ENCODE results near the gene CACNA1A.
"Not testable (repeated sequence)": the region's sequence is repeated elsewhere in the genome, so short reads cannot be mapped to it uniquely, and the experiment has no call there.

CACNA1A gene

GRCh38 chr19:13506471-13506820 lies at the start of gene CACNA1A:
Gene CACNA1A (minus strand): TSS chr19:13506479. CDS start chr19:13506224, 255 bp downstream.
- DNase-seq: peak; percentile 33

DNA sequence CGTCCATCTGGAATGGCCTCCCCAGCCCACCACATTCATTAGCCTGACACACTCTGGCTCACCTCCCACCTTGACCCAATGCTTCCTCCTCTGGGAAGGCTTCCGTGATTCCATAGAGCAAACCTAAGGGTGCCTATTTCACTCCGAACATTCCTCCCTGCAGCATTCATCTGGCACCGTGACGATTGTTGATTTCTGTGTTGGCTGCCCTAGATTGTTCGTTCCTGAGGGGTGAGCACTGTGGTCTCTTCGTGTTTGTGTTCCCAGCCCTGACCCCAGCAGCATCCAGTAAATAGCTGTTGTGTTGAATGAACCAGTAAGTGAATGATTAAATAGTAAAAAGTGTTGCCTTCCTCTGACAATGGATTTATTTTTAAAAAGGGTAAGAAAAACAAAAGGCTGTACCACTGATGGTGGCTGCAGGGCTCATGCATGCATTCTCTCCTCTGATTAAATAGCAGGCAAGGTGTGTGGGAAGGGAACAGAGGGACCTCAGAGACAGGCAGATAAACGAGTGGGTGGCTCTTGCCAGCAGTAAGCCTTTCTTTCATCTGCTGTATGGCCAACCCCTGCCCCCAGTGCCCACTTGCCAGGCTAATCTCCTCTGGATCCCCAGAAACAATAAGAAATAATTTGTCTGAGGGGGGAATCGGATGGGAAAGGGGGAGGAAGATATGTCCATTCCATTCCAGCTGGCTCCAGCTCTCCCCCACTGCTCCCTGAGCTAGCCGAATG lies 48.4 kb upstream of the CACNA1A start:
- DNase-seq: no peak

DNA sequence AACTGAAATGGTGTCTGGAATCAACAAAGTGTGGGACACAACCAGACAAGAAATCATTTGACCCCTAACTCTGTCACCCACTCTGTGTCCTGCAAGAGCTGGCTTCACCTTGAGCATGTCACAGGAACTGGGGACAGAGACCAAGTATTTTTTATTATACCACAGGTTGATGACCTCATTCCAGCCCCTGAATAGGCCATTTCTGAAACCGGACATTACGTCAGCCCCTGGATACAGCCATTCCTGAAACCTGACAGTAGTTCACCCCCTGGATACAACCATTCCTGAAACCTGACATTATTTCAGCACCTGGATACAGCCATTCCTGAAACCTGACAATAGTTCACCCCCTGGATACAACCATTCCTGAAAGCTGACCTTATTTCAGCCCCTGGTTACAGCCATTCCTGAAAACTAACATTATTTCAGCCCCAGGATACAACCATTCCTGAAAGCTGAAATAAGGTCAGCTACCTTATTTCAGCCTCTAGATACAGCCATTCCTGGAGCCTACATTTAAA lies 47.7 kb upstream of the CACNA1A start:
- no peak for DNase-seq

- no peak for DNase-seq
Observed at GRCh38 chr19:13548131-13548530, 41.9 kb upstream of the CACNA1A start.

DNA sequence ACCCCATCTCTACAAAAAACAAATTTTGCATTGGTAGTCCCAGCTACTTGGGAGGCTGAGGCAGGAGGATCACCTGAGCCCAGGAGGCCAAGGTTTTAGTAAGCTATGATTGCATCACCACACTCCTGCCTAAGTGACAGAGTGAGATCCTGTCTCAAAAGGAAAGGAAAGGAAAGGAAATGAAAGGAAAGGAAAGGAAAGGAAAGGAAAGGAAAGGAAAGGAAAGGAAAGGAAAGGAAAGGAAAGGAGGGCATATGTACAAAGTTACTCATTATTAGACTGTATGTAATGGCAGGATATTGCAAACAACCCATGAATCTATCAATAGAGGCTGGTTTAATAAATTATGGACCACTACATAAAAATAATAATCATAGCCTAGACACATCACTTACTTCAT lies 40.8 kb upstream of the CACNA1A start:
- DNase-seq: no peak

GRCh38 chr19:13544423-13544822 lies 38.1 kb upstream of the CACNA1A start:
- DNase-seq: no peak

- DNase-seq: no peak
Observed at GRCh38 chr19:13541554-13541953, 35.3 kb upstream of the CACNA1A start.

DNA sequence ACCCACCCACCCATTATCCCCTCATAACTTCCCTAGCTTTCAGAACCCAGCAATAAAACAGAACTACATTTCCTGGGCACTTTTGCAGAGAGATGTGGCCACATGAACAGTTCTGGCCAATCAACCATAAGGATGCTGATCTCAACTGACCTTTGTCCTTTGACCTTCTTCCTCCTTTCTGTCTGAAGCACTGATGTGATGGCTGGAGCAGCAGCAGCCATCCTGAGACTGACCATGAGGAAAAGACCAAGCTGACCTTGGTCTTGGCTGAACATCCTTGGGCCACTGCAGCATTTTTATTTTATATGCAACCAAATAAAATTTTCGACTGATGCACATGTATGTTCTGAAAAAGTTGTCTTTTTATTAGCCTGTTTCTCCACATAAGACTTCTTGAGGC lies 33.1 kb upstream of the CACNA1A start:
- no peak for DNase-seq

DNA sequence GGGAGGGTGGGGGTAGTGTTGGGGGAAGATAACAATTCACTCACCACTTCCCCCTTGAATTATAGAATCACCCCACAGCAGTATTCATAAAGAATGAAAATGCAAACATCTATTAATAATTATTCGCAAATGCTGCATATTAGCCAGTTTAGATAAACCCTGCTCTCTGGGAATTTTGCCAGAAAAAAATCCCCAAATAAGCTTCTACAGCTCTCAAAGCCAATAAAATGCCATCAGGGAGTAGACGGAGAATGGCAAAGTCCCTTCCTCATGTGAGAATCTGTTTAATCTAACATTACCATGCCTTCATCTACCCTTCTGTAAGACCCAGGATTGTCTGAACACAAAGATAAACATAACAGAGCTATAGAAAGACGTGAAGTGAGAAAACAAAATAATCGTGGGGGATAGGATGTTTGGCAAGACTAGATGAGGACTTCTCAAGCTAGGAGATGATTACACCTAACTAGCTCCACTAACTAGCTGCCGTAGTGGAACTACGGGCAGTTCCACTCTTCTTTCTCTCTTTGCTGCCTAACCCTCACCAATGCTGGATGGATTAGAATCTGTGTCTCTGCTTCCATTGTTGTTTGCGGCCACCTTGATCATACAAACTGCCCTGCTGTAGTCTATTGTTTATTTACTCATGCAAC lies 32.4 kb upstream of the CACNA1A start:
- no peak for DNase-seq

DNA sequence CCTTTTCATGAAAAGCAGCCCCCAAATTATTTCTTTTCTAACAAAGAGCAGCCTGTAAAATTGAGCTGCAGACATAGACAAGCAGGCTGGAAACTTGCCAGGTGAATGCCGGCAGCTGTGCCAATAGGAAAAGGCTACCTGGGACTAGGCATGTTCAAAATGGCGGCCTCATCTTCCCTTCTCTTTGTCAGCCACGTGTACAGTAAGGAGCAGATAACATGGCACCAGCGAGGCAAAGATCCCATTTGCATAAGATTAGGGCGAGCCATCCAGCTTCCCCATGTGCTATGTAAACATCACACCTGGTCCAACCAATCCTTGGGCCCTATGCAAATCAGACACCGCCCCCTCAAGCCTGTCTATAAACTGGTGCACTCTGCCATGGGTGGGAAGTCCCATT lies 31.2 kb upstream of the CACNA1A start:
- no peak for DNase-seq

DNA sequence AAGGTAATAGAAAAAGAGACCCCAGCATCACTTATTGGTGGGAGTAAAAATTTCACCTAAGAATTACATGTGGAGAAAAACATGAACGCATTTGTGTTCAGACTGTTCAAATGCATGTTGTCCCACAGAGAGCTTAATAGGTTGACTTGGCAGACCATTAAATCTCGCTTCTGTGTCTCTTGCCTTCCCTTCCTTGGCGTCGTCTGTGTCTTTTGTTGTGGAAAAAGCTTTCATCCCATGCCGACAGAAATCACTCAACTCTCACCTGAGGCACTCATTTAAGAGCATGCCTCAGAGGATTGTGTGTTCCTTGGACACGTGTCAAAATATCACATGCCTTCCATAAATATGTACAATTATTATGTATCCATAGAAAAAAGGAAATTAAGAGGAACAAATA lies 24.4 kb upstream of the CACNA1A start:
- DNase-seq: no peak

DNA sequence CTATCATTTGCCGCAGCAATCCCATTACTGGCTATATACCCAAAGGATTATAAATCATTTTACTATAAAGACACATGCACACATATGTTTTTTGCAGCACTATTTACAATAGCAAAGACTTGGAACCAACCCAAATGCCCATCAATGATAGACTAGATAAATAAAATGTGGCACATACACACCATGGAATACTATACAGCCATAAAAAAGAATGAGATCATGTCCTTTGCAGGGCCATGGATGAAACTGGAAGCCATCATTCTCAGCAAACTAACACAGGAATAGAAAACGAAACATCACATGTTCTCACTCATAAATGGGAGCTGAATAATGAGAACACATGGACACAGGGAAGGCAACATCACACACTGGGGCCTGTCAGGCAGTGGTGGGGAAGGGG lies 23.4 kb upstream of the CACNA1A start:
- DNase-seq: not testable (repeated sequence)

- DNase-seq: peak; percentile 10
Observed at GRCh38 chr19:13526552-13526951, 20.3 kb upstream of the CACNA1A start.

GRCh38 chr19:13521066-13521465 lies 14.8 kb upstream of the CACNA1A start:
- DNase-seq: no peak

DNA sequence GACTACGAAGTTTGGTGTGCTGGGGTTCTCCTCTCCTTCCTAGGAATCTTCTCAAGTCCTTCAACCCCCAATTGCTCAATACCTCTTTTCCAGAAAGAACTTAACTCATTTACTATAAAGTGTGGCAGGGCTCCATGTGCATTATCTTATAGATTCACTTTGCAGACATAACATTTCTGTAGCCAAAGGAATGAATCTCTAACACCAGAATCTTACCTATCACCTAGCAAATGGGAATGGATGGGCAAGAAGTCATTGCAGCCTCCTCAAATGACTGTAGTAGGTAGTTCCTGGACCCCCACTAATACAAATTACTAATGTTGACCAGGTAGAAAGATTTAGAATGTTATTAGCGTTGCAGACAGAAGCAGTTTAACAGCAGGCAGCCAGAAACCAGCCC lies 5.7 kb upstream of the CACNA1A start:
- DNase-seq: no peak

GRCh38 chr19:13507053-13507611 lies 853 bp upstream of the CACNA1A start:
- DNase-seq: no peak

- DNase-seq: no peak
Observed at GRCh38 chr19:13505761-13506470, 363 bp downstream of the CACNA1A start.

DNA sequence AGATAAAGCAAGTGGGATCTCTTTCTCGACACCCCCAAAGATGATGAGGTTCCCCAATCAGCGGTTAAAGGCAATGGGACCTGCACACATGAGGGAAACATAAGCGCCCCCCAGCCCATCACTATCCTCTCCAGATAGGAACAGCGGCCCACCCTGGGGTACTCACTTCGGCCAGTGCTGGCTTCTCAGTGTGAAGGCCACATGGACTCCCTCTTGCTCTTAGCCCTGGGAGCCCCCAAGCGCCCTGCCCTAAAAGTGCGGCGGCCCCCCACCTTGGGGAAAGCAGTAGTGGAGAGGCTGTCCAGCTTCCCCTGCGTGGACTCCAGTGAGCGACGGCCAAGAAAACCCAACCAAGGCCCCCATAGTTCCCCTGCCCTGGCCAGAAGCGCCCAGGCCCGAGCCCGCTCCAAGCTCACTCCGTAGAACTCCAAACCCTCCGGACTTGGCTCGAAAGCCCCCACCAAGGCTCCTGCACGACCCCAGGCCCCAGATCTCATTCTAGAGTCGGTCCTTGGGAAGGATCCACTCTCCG lies 1.0 kb downstream of the CACNA1A start:
- DNase-seq: no peak

- DNase-seq: no peak
Observed at GRCh38 chr19:13503570-13504235, 2.6 kb downstream of the CACNA1A start.

DNA sequence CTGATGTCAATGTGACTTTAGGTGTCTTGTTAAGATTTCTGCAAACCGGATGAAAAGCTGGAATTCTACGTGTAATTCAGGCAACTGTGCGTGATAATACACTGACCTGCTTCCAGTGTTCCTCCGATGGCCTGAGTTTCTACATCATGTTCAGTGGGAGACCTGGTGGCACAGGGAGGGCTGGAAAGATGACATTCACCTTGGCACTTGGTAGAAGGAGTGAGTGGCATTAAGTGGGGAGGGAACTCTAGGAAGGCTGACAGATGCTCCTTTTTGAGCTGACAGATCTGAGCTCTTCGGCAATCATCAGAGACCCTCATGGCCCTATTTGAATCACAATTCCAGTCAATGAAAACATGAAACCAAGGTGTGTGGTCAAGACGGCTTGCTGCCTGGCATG lies 4.0 kb downstream of the CACNA1A start:
- DNase-seq: no peak

DNA sequence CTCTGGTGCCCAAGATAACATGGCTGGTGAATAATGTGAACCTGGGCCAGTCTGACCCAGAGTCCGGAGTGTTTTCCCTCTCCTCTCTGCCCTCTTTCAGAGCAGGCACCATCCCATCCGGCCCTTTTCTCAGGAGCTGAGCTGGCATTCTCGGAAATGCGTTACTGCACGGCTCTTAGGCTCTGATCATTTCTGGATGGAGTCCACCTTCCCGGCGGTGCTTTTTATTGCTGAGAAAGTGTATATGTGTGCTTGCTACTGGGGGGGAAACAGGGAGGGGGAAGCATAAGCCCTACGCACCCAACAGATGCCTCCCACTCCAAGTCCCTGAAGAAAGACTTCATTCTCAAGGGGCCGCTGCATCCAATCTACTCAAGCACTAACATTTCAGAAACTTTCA lies 6.6 kb downstream of the CACNA1A start:
- DNase-seq: no peak

DNA sequence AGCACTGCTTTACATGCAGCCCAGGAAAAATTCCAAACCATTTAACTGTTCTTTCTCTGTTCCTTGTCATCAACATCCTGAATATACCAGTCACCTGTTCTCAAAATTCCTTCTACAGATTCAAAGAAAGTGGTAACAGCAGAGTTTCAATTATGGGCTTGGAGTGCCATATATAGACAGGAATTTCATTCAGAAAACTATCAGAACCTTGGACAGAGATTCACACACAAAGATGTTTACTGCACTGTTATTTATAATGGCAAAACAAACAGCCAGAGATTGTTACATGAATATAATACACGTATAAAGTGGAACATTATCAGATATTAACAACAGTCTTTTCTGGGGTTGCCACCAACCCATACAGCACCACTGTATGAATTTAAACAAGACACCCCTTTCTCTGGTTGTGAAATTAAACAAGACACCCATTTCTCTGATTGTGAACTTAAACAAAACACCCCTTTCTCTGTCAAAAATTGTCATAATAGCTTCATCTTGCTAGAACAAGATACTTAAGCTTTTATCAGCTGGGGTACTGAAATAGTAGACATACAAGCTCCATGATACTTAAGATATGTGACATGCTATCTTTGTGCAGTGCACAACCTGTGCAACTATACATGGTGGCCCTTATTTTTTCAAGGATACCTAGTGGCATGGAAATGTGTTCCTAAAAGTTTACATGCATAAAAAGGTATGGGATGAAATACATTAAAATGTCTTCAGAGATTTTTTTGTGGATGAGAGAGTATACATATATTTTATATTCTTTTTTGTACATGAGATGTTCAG lies 12.6 kb downstream of the CACNA1A start:
- no peak for DNase-seq
